HG02610 (cell line): ENCODE results near the gene PPP2R2B.

Source experiments
- ATAC-seq: cut with Tn5 transposase; IDR thresholded peaks from one replicate; pipeline ENCODE4 v1.9.1; 2021; ENCODE audit warnings: mild to moderate bottlenecking, moderate library complexity; ENCODE audit not compliant: unreplicated experiment

Gene PPP2R2B

DNA sequence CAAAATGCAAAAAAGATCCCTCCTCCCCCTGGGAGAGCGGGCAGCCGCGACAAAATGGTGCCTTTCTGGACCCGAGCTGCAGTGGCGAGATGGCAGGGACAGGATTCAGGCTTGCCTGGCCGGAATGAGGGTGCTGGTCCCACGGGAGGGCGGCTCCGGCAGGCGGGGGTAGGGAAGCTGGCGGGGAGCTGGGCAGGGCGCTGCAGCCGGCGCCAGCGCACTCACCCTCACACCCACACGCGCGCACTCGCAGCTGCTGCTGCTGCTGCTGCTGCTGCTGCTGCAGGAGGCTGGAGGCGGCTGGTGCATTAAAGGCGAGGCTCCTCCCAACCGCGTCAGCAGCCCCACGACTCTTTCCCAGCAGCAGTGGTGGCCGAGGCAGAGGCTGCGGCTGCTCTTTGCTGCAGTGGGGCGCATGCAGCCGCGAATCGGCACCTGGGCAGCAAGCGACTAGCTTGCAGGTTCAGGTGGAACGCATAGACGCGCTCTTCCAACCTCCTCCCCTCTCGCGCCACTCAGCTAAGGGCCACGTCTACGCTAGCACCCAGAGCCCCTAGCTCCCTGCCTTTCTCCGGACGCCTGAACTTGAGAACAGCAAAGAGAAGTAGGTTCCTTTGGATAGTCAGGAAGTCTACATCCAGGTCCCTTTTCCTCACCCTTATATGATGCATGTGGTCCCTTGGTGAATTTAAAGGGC lies at the start of gene PPP2R2B:
TSS of gene PPP2R2B (minus strand) at position 282 of the 697 bp plus-strand sequence.
- peak; percentile 45 for ATAC-seq

DNA sequence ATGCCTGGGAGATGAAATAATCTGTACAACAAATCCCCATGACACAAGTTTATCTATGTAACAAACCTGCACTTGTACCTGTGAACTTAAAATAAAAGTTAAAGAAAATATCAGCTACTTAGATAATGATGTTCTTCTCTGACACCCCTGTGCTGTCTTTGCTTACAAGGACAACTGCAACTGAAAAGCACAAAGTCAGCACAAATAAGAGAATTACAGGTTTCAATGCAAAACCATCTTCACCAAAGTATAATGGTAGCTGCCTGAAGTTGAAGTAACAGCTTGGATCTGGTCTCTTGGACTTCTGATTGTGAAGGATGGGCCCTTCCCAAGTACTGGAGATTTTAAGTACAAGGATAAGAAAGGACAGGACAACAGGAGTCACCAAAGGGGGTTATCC lies 45.6 kb upstream of the PPP2R2B start:
- no peak for ATAC-seq

DNA sequence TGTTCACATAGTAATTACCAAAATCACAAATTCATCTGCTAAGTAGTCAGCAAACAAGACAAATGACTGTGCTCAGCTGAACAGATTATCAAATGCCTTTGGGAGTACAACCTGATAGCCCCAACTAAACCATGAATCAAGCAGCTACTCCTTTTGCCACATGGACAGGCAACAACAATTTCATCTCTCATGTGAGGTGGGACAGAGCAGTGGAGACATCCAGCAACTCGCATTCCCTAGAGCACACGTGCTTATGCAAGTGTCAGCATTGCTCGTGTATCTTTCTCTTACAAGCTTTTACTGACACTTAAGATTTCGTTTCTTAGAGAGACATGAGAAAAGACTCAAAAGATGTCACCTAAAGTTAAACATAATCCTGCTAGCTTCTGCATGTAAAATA lies 42.7 kb upstream of the PPP2R2B start:
- ATAC-seq = no peak

DNA sequence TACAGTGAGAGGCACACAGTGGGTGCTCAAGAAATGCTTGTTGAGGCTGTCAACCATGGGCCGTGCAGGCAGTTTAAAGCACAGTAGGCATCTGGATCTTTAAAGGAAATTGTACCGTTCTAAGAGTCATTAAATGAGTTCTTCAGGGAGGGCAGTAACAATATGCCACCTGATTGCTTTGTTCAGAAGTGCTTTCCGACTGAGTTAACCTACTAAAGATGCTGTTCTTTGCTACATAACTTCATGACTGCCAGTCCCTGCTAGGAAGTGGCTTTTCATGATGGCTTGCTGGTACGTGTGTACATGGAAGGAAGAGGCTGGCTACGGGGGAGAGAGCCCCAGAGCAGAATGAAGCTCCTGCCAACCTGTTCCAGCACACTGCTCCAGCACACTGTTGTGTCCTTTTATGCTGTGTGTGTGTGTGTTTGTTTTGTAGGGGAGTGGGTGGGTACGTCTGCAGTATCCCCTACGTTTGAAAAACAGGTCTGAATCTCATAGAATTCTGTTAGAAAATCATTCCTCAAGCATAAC lies 41.9 kb upstream of the PPP2R2B start:
- ATAC-seq = no peak

DNA sequence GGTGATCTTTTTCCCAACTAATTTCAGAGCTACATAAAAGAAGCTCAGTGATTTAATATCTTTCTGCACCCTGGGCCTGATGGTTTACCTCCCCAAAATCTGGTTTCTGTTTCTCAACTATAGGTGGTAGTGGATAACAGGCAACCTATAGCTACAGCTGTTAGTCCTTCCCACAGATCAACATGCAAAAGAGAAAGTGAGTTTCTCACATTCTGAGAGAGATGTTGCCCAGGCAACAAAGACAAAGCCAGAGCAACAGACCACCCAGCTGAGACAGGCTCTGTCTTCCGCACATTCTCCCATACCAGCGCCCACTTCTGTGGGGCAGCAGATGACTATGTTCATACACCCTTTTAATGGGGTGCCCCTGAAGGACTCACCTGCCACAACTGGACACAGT lies 40.7 kb upstream of the PPP2R2B start:
- ATAC-seq = no peak

DNA sequence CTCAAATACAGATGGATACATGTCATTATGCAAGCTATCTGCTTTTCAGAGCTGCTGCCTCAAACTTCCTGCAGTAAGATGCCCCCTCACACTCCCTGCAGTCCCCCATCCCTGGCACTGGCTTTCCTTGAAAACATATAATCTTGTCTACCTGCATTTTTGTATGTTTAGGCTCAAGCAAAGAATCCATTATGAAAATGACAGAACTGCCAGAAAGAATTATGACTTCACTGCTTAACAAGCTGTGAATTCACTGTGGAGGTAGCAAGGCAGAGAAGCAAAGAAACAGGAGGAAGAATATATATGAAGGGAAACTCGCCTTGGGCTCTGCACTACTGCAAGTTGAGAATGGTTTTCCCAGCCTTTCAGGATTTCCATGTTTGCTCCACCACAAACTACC lies 39.4 kb upstream of the PPP2R2B start:
- ATAC-seq = no peak

DNA sequence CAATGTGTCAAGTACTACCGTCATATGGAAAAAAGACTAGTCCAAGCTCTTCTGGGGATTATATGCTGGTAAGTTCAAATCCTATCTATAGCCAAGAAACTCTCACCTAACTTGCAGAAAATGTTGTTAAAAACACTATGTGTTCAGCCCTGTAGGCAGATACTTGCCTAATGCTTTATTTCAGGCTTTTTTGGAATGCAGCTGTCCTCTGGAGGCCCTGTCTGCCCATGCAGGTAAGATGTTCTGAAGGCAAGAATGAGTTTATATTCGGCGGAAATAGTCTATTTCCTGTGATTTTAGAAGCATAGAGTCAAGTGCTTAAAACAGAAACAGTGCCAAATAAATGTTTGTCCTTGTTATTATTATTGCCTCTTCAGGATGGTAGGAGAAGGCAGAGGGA lies 34.3 kb upstream of the PPP2R2B start:
- ATAC-seq = no peak

DNA sequence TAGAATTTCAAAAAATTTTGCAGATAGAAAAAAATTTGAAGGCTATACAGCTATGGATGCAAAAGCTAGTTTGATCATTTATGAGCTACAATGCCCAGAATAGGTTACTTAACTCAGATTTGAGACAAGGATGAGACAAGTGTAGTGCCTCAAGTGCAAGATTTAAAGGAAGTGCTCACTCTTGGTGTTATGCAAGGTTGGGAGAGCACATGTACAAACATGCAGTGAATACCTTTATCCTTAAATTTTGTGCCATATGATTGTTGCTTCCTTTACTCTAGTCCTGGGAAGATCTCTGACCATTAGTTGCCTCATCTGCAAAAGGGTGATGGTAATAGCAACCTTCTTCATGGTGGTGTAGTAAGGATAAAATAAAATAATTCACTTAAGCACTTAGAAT lies 31.7 kb upstream of the PPP2R2B start:
- ATAC-seq = no peak

DNA sequence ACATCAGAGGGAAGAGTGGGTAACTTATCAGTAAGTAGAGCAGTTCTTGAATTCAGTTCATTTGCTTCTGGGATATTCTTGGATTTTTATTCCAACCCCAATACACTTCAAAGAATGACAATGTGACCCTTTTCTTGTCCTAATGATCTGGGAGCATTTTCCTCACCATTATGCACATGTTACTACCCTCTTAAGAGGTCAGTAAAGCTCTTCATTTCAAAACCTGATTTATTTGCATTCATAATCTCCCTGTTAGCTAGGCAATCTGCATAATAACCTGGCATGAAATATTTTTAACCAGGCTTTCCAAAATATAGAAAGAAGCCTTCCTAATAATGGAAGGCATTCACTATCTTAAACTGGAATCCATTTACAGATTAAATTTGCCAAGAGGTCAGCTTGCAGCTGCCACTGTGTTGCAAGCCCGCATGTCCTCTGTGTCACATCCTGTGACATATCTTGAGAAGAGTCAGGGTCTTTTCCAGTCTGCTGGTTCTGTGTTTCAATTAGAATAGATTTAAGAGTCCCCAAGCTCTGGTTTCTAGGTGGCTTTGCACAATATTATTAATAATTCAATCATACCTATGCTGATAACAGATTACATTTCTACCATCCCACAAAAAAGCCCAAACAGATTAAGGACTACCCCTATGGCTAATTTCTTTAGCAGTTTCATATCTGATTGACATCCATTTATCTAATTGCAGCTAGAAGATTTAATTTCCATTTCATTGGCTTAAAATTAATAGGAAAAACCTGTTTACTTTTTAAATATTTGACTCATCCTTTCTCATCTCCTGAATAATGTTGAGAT lies 30.9 kb upstream of the PPP2R2B start:
- ATAC-seq = no peak

DNA sequence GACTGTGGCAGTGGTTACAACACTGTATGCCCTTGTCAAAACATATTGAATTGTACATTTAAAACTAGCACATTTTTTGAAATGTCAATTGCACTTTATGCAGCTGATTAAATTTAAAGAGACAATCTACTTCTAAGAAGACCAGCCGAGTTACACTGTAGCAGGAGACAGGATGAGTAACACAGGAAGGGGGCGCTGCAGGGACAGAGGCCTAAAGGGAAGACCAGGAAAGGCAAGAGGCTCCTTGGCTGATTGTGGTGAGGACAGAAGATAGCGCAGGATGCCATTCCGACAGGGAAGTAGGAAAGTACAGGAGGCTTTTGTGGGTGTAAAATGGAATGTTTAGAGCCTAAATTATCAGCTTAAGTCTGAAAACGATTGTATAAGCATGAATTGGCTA lies 28.2 kb upstream of the PPP2R2B start:
- no peak for ATAC-seq

DNA sequence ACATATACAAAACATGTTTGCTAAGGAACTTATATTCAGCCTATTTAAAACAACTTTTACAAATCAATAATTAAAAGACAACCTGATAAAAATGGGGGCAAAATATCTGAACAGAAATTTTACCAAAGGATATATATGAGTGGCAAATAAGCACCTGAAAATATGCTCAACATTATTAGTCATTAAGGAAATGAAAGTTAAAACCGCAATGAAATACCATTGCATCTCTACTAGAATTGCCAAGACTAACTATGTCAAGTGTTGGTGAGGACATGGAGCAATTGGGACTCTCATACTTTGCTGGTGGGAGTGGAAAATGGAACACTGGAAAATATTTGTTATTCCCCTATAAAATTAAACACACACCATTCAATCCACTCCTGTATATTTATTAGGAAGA lies 26.3 kb upstream of the PPP2R2B start:
- ATAC-seq = no peak

DNA sequence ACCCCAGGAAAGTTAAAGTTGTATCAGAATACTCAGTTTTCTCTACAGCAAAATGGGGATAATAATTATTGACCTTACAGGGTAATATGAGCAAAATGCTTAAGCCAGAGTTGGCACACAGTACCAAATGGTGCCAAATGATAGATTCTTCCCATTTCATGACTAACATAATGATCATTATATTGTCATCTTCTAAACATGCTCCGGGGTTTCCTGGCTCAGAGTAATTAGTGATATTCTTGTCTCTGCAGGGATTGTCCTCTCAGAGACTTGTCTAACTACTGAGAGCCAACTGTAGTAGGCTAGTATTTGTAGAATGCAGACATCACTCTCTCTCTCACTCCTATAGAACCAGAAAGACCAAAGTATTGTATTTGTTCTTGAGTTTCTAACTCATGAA lies 25.2 kb upstream of the PPP2R2B start:
- ATAC-seq = no peak

DNA sequence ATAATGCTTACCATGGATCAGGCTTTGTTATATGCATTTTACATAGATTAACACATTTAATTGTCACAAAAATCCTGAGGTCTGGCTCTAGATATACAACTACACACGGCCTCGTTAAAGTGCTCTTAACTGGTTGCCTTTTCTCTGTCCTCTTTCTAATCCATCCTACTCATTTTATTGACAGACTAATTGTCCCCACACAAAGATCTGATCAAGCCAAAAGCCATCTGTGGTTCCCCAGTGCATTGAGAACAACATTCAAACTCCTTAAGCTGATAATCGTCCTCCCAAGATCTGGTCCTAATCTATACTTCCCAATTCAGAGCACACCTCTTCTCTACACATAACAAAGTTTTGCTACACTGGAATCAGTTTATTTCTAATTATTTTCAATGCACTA lies 23.9 kb upstream of the PPP2R2B start:
- ATAC-seq = no peak

DNA sequence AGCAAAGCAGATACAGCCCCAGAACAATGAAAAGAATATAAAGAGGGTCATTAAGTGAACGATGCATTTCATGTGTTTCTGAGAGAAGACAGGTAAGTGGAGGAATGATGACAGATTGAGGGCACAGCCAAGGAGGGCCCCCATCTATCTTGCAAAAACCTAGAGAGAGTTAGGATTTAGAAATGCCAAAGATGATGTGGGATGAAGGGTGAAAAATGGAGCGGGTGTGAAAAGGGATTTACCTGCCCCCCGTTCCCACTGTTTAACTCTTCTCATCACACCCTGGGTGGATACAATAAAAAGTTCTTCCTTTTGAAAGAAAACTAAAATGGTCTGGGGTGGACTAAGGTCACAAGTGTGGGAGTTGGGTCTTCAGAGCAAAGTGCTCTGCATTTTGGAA lies 18.5 kb upstream of the PPP2R2B start:
- no peak for ATAC-seq

DNA sequence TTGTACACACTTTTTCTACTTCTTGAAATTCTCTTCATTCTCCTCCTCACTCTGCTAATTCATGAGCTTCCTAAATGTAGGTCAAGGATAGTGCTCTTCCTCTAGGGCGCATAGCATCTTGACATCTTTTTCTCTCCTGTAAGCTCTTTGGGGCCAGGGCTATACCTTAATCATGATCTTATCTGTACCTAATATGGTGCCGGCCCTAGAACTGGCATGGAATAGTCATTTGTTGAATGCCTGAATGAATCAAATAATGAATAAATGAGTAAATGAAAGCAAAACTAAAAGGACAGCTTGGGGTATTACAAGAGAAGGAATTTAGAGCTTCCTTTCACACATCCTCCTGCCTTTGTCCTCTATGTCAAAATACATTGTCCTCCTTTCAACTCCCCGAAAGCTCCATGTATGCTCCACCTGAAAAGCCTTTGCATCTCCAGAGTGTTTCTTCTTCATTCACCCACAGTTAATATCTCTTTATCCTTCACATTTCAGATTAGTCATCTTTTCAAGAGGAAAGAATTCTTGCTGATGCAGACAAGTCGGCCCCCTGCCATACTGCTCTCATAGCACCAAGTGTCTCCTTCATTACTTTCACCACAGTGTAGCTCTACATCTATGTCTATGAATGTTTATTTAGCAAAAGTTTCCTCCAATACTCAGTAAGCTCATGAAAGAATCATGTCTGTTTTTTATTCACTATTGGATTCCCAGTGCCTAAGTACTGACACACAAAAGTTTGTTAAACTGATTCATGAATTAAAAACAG lies 16.4 kb upstream of the PPP2R2B start:
- no peak for ATAC-seq

DNA sequence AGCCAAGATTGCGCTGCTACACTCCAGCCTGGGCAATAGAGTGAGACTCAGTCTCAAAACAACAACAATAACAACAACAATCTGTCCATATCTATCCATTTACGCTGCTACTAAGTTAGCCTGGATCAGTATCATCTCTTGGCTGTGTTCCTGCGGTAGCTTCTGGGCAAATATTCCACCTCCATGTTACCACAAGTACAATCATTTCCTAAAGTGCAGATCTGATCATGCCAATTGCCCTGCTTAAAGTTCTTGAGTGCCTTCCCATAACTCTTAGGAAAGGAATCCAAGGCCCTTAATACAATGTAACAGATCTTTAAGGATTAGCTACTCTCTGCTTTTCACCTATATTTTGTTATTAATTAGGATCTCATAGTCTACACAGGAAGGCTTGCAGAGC lies 15.4 kb upstream of the PPP2R2B start:
- no peak for ATAC-seq

DNA sequence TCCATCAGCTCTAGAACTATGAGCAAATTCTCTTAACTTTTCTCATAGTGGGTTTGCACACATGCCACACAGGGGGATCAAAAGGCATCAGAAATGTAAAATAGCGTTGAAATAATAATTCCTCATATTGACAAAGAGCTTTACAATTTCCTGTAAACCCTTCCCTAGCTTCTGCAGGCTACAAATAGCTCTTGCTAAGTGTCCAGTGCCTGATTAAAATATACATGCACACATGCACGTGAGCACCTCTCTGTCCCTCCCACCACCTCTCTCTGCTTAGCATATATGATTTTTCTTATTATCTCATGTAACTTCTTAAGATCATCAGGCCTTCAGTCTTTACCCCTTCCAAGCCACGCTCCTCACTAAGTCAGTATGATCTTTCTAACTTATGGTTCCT lies 13.7 kb upstream of the PPP2R2B start:
- no peak for ATAC-seq

DNA sequence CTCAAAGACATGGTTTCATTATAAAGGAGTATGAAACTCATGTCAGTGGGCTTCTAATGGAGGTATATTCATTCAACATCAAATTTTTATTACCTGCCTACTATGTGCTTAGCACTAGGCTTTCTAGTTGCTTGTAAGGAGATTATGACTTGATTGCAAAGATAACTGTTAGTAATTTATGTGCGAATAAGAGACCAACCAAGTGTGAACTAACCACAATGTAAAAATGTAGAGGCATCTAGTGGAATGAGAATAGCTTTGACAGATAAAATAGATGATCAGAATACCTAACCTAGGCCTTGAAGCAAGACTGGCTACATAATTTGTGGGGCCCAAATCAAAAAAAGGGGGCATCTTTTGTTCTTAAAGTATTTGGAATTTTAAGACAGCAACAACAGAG lies 13.0 kb upstream of the PPP2R2B start:
- no peak for ATAC-seq

DNA sequence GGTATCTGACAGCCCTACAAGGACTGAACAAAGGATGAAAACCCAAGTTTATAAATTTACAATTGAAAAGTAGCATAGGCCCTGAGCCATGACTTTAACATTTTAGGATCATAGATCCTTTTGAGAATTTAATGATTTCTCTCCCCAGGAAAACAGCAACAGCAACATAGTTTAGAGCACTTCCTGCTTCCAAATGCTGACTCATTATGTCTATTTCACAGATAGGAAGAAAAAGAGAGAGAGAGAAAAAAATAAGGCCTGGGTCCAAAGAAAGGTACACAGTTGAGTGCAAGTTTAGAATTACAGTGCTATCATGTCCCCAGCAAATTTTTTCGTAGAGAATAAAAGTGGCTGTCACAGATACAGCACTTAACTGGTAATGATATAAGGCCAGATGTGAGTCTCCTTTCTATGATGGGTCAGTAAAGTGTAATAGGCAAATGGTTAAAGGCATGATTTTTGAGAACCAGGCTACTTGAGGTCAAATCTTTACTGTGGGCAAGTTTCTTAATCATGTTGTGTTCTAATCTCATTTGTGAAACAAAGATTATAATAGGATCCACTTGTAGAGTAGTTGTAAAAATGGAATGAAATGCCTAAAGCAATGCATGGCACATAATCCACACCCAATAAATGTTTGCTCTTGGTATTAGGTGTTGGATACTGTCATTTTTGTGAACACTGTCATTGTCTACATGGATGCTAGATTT lies 12.3 kb upstream of the PPP2R2B start:
- no peak for ATAC-seq

DNA sequence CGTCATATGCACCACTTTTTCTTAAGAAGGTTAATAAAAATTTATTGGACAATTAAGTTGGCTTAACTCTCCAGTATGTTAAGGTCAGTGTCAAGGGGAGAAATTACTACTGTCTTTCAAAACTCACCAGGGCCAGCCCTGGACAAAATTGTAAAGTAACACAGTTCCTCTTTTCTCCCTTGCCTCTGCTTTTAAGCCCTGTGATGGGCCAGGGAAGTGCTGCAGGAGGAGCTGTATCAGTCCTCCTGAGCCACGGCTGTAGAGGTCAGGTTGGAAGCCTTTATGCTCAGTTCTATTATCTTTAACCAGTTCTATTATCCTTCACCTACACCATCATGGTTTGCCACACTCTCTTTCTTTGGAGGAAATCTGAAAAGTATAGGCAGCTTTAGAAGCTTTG lies 11.5 kb upstream of the PPP2R2B start:
- ATAC-seq = no peak

DNA sequence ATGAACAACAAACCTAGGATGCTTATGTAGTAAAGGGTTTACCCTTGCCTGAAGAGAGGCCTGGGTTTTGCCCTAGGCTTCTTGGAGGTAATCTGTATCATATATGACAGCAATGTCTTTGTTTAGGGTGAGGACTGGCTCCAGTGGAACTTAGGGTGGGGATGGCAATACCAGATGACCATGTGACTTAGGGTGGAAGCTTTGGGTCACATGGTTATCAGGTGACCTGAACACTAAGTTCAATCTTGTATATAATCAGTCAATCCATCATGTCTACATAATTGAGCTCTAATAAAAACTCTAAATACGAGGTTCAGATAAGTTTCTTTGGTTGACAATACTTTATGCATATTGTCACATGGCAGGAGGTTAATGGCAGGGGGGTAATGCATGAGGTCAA lies 10.6 kb upstream of the PPP2R2B start:
- no peak for ATAC-seq
